ENCODE measurements around the gene FHIT.

FHIT gene

DNA sequence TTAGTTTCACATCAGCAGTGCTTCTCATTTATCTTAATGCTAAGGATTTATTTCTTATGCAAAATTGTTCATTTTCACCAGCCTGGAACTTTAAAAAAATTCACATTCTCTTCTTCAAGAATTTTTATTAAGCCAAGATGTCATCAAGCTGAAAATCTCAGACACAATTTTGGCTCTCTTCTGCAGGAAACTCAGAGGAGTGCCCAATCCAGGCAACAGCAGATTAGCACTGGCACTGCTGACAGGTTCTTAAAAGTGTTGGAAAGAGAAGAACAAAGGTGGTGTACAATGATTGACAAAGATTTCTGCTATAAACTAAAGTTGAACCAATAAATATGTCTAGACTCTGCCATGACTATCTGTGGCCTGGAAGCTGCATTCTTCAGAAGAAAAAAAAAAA lies 479.5 kb downstream of the FHIT start:
- no peak overlapping the region for H3K27ac Mint-ChIP-seq
- ATAC-seq (no peak), DNase-seq (no peak)
- H3K9me3 Mint-ChIP-seq, result peaks cover 7 to 12% of the 10 kb centered on the region in 2 donors
- H3K4me3 Mint-ChIP-seq, result no peak overlapping the region
- no peaks in the 10 kb centered on the region for H3K4me1 Mint-ChIP-seq
- H3K27me3 Mint-ChIP-seq, result no peaks in the 10 kb centered on the region

DNA sequence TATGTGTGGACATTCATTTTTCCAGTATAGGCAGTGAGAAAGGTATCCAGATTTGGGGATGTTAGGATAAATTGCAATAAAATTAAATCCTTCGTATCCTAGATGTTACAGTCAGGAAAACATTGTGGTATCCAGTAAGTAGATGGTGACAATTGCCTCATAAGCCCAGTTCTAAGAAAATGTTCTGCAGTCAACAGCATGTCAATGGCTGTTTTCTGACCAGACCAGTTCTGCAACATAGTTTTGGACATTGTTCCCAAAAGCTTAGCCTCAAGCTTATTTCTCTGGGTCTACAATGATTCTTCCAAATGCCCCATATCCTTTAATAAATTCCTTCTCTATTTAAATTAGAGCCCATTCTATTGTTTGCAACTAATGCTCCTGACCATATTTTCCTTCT lies 480.7 kb downstream of the FHIT start:
- Mint-ChIP-seq H3K4me3 (no peak overlapping the region), H3K27ac (no peak overlapping the region), H3K9me3 (peaks cover under 1 to 3% of the 10 kb centered on the region in 2 donors), H3K27me3 (no peaks in the 10 kb centered on the region), H3K4me1 (no peaks in the 10 kb centered on the region)
- no peak for ATAC-seq
- DNase-seq, result no peak

DNA sequence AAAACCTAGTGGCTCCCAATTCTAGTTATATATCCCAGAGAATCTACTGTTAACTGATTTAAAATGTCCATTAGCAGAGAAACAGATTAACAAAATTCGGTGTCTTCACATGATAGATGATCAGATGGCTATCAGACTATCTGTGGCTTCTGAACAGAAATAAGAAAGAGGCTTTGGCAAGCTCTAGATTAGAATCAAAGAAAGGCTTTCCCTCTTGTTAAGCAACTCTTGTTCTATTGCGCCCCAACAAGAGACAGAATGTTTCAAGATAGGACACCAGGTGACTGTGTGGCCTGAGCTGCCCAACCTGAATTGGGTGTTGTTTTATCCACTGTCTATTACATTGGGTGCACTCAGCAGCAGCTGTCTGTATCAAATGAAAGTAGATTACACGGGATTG lies 483.7 kb downstream of the FHIT start:
- H3K27ac Mint-ChIP-seq, result no peak overlapping the region

DNA sequence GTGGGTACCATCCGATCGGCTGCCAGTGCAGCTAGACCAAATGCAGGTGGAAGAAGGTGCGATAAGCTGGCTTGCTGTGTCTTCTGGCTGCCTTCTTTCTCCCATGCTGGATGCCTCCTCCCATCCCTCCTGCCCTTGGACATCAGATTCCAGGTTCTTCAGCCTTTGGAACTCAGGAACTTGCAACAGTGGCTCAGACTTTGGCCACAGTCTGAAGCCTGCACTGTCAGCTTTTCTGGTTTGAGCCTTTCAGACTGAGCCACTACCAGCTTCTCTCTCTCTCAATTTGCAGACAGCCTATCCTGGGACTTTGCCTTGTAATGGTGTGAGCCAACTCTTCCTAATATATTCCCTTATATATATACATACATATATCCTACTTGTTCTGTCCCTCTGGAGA lies 485.5 kb downstream of the FHIT start:
- H3K4me3 Mint-ChIP-seq, result no peak overlapping the region

More for the DNA sequence above, 483.7 kb downstream of the FHIT start:
- no peak for ATAC-seq
- Mint-ChIP-seq H3K27me3 (no peaks in the 10 kb centered on the region), H3K9me3 (no peaks in the 10 kb centered on the region), H3K4me1 (no peaks in the 10 kb centered on the region), H3K4me3 (no peak overlapping the region)
- DNase-seq, result no peak

DNA sequence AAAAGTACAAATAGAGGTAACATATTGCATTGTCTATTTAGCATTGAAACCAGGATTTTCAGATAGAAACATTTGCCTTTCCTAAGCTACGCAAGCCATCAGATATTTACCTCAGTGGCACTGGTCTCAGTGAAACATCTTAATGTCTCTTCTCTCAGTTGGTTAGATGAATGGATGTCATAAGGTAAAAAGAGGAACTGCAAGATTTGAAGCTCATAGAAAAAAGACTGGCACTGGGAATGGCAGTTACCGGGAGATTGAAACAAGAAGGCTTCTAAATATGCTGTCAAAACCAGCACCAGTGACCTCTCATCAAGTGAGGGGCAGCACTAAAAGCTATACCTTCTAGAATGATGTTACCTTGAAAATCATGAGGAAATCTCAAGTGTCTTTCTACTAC lies 486.4 kb downstream of the FHIT start:
- no peaks in the 10 kb centered on the region for H3K27me3 Mint-ChIP-seq
- no peak for ATAC-seq
- peaks cover 0 to 3% of the 10 kb centered on the region in 2 donors for H3K9me3 Mint-ChIP-seq
- H3K4me1 Mint-ChIP-seq, result peaks cover 3% of the 10 kb centered on the region
- no peak overlapping the region for H3K27ac Mint-ChIP-seq
- DNase-seq, result no peak
- no peak overlapping the region for H3K4me3 Mint-ChIP-seq

More for the DNA sequence above, 485.5 kb downstream of the FHIT start:
- ATAC-seq, result no peak
- Mint-ChIP-seq H3K27me3 (no peaks in the 10 kb centered on the region), H3K27ac (no peak overlapping the region), H3K9me3 (no peaks in the 10 kb centered on the region), H3K4me1 (no peaks in the 10 kb centered on the region)
- DNase-seq, result no peak

DNA sequence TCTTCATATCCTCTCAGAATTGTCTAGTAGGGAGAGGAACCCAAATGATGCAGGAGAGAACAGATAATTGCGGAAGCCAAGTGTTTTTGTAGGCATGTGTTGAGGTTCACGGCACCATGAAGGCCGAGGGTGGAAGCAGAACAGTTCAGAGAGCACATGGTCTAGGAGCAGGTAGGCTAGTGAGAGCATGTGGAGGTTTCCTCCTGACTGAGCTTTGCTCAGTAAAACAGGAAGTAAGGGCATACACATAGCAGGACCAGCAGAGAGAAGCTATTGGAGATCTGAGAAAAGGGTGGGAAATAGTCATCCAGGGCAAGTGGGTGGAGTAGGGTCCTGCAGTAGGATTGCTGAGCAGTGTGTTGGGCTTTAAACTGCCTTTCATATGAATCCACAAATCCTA lies 491.1 kb downstream of the FHIT start:
- peaks cover 6% of the 10 kb centered on the region for H3K4me1 Mint-ChIP-seq
- DNase-seq (no peak), ATAC-seq (no peak)
- peaks cover 11 to 14% of the 10 kb centered on the region in 2 donors for H3K9me3 Mint-ChIP-seq
- no peaks in the 10 kb centered on the region for H3K27me3 Mint-ChIP-seq
- no peak overlapping the region for H3K4me3 Mint-ChIP-seq
- H3K27ac Mint-ChIP-seq, result no peak overlapping the region

DNA sequence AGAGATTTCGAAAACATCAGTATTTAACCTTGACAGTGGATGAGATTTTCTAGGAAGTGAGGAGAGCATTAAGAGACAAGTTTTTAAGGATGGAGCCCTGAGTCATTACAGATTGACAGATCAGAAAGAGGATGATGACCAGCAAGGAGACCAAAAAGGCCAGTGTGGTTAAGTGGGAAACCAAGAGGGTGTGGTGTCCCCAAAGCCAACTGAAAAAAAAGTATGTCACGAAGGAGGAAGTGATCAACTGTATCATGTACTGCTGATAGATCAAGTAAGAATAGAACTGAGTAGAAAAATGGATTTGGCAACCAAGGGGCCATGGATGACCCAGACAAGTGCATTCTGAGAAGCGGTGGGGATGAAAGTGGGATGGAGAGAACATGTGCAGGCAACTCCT lies 491.8 kb downstream of the FHIT start:
- H3K27ac Mint-ChIP-seq, result no peak overlapping the region
- ATAC-seq, result no peak
- DNase-seq, result no peak
- H3K4me3 Mint-ChIP-seq, result no peak overlapping the region
- peaks cover 11 to 14% of the 10 kb centered on the region in 2 donors for H3K9me3 Mint-ChIP-seq
- H3K4me1 Mint-ChIP-seq, result peaks cover 6% of the 10 kb centered on the region
- H3K27me3 Mint-ChIP-seq, result no peaks in the 10 kb centered on the region

DNA sequence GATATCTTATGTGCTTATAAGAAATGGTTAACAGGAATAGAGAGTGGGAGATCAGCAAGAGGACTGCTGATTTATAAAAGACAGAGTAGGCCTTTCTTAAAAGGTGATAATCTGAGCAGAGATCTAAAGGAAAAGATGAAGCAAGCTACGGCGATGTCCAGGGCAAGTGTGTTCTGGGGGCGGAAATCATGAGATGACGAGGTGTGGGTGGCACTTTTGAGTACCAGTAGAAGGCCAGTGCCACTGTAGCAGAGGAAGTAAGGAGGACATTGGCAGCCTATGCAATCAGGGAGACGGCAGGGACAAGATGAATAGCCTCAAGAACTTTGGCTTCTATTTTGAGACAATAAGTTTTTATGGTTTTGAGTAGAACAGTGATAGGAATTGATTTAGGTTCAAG lies 492.4 kb downstream of the FHIT start:
- DNase-seq (no peak), ATAC-seq (no peak)
- H3K4me1 Mint-ChIP-seq, result peaks cover 6% of the 10 kb centered on the region
- no peaks in the 10 kb centered on the region for H3K27me3 Mint-ChIP-seq
- H3K27ac Mint-ChIP-seq, result no peak overlapping the region
- peaks cover 11 to 14% of the 10 kb centered on the region in 2 donors for H3K9me3 Mint-ChIP-seq
- no peak overlapping the region for H3K4me3 Mint-ChIP-seq

DNA sequence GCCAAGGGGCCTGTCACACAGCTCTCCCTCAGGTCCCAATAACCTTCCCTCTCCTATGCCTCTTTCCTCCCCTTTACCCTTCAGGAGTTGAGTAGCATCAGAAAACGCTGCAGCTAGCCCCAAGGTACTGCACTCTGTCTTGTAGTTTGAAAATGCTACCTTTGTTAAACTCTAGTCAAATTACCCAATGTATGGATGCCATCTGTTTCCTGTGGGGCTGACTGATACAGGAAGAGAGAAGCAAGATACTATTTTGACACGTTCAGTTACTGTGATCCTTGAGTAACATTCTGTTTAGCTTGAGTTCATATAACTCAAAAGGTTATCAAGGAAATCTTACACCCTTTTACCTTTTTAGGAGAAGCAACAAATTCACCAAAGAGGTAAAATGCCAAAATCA lies 493.1 kb downstream of the FHIT start:
- Mint-ChIP-seq H3K27ac (no peak overlapping the region), H3K9me3 (peaks cover 11 to 14% of the 10 kb centered on the region in 2 donors), H3K4me1 (peaks cover 6% of the 10 kb centered on the region), H3K27me3 (no peaks in the 10 kb centered on the region), H3K4me3 (no peak overlapping the region)
- no peak for DNase-seq
- no peak for ATAC-seq

DNA sequence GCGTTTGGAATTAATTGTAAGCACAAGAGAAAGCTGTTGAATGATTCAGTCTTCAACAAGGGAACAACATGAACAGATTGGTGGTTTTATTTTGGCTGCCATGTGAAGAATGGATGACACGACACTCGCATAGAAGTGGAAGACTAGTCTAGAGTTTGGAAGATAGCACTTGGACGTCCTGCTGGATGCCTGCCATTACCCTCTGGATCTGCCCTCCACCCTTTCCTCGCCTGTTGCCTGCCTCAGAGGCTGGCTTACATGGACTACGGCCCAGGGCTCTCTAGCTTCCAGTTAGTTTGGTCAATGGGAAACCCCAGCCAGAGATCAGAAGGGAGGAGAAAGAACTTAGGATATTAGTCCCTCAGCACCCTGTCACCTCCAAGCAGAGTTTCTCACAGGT lies 493.5 kb downstream of the FHIT start:
- peaks cover 11 to 14% of the 10 kb centered on the region in 2 donors for H3K9me3 Mint-ChIP-seq
- no peak overlapping the region for H3K4me3 Mint-ChIP-seq
- H3K27me3 Mint-ChIP-seq, result no peaks in the 10 kb centered on the region
- no peak overlapping the region for H3K27ac Mint-ChIP-seq
- ATAC-seq (no peak), DNase-seq (no peak)
- H3K4me1 Mint-ChIP-seq, result peaks cover 6% of the 10 kb centered on the region

DNA sequence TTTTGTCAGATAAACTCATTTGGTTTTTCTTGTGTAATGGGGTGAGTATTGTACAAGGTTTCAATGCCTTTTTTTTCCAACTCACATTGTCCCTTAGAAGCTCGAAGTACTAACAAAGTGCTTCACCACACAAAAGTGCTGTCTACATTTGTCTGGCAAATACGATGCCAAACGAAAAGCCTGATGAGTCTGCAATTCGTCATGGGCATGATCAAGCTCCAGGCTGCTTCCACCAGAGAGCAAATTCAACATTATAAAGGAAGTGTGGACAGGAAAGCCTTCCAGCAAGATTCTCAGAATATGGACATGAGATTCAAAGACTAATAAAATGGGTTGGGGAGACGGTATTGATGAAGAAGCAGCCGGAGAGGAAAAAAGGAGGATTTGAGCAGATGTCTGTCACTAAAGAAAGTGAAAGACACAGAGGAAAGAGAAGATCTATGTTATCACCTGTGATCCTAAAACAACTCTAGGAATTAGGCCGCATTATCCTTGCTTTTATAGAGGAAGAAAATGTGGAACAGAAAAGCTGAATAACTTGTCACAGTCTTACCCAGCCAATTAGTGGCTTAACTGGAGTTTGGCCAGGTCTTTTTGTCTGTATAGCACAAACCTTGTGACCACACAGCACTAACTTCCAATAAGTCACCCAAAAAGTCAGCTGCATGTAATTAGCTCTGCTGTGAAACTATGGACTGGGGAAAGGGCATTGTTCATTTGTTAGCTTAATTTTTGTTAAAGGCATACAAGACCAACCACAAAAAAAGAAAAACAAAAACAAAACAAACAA lies 494.8 kb downstream of the FHIT start:
- no peak overlapping the region for H3K4me3 Mint-ChIP-seq
- DNase-seq (no peak), ATAC-seq (no peak)
- H3K9me3 Mint-ChIP-seq, result peaks cover 11 to 14% of the 10 kb centered on the region in 2 donors
- H3K27ac Mint-ChIP-seq, result no peak overlapping the region
- no peaks in the 10 kb centered on the region for H3K27me3 Mint-ChIP-seq
- H3K4me1 Mint-ChIP-seq, result peaks cover 6% of the 10 kb centered on the region

DNA sequence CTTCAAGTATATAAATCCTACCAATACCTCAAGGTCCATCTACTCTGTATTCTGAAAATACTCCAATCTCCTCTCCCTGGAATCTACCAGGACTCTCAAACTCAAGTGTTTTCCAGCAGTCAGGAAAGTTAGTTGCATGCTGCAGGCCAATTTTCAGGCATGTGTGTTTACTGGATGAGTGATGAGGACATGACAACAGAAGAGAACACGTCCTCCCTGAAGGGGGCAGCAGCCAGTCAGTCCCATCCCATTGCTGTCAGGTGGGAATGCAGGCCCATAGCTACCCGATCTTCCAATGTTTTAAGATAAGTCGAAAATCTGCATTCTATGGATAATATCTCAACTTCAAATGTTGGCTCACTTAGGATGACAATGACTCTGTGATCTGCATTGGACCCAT lies 496.2 kb downstream of the FHIT start:
- no peak for DNase-seq
- Mint-ChIP-seq H3K4me3 (no peak overlapping the region), H3K4me1 (peaks cover 5% of the 10 kb centered on the region), H3K27me3 (no peaks in the 10 kb centered on the region), H3K9me3 (peaks cover 21 to 22% of the 10 kb centered on the region in 2 donors), H3K27ac (no peak overlapping the region)
- ATAC-seq, result no peak

DNA sequence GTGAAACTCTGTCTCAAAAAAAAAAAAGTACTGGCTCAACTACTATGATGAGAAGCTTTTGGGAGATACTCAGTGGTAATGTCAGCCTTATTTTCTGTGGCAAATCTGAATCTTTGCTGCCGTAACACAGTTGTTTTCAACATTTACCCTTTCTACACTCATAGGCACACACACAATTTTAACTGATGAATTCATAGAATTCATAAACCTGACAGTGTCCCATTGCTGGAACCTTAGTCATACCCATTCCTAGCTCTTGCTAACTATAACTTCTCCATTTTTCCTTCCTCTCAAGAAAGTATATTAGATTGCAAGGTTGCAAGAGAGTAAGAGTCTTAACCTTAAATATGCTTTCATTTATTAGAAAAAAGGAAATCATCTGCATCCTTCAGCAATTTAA lies 496.6 kb downstream of the FHIT start:
- DNase-seq (no peak), ATAC-seq (no peak)
- Mint-ChIP-seq H3K9me3 (peaks cover 17 to 26% of the 10 kb centered on the region in 2 donors), H3K4me3 (no peak overlapping the region), H3K27ac (no peak overlapping the region), H3K4me1 (peaks cover under 1% of the 10 kb centered on the region), H3K27me3 (no peaks in the 10 kb centered on the region)

DNA sequence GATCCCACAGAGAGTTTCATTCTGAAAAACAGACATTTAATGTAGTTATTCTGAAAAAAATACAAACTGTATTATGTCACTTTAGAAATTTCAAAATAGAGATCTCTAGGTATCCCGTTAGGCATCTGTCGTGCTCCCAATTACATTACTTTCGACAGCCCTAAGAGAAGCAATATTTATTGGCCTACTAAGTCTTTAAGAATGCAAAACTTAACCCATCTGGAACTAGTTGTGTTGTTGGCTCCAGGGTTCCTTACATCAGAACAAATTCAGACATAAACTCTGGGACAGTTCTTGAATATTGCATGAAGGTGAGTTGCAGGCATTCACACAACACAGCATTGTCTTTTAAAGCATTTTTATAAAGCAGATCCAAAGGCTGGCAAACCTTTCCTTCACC lies 498.4 kb downstream of the FHIT start:
- Mint-ChIP-seq H3K27me3 (no peaks in the 10 kb centered on the region), H3K27ac (no peak overlapping the region), H3K4me1 (no peaks in the 10 kb centered on the region), H3K9me3 (peaks cover 7 to 21% of the 10 kb centered on the region in 2 donors), H3K4me3 (no peak overlapping the region)
- DNase-seq (no peak), ATAC-seq (no peak)

DNA sequence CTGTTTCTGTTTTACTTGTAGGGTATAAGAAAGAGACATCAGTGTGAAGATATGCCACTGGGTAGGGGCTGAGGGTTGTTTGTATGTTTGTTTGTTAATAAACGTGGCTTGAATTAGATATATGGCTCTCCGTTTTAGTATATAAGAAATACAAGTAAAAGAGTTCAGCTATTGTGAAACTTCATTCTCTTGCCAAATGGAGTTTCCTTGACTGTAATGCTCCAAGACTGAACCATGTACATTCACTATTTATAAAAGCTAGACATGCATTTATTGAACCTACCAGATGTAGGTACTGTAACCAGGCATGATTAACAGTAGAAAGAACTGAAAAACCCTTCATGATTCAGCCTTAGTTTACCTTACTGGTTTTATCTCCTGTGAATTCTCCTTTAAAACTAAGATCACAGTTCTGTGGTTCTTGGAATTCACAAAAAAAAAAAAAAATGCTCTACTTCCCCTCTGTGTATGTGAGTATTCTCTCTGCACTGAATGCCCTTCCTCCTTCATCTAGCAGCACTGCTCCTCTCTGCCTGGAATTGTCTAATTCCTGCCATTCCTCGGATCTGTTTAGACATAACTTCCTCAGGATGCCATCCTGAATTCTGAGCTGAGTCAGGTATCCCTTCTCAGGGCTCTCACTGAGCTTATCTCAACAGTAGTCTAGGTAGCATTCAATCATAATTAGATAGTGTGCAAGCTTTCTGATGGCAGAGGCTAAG lies 504.4 kb downstream of the FHIT start:
- no peak overlapping the region for H3K27ac Mint-ChIP-seq

DNA sequence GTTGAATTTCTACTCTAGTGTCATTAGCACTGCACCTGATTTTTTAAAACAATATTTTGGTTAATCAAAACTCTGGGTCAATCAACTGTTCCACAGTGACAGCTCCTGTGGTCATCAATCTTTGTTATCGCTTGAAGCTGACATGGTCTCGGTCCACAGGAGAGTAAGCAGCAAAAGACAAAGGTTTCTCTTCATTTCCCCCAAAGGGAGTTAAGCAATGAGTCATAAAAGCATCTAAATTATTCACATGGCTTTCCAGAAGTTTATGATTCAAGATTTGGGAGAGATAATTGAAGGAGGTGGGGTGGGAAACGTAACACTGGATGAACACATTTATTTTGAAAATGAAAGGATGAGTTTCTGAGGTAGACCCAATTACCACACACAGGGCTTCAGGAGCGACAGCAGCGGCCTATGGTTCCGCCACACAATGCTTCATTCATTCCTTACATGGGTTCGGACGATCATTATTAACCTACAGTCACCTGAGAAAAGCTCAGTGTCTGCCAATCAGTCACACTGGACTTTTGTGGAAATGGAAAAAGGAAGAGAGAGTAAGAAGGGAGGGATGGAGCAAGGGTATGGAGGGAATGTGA lies 505.1 kb downstream of the FHIT start:
- Mint-ChIP-seq H3K4me3 (no peak overlapping the region), H3K27ac (no peak overlapping the region), H3K9me3 (peaks cover 7 to 21% of the 10 kb centered on the region in 2 donors), H3K27me3 (no peaks in the 10 kb centered on the region), H3K4me1 (no peaks in the 10 kb centered on the region)
- no peak for DNase-seq
- no peak for ATAC-seq

More for the DNA sequence above, 504.4 kb downstream of the FHIT start:
- Mint-ChIP-seq H3K4me3 (no peak overlapping the region), H3K4me1 (no peaks in the 10 kb centered on the region), H3K9me3 (peaks cover 7 to 21% of the 10 kb centered on the region in 2 donors), H3K27me3 (no peaks in the 10 kb centered on the region)
- ATAC-seq, result no peak
- DNase-seq, result no peak
